ENCODE results near the gene DOCK9. TPM values are rescaled to one million over a fixed set of nuclear protein-coding genes. Genes with fewer than 3 reads are reported as not detected.

The DOCK9 gene
- total RNA-seq, 6 donors from 2014 or later, result 155 to 284 (median 170) TPM

GRCh38 chr13:99003851-99004471 lies 26.1 kb upstream of the DOCK9 start:
- Histone ChIP-seq H3K4me3 (no peak overlapping the region), H3K27me3 (no peaks in the 10 kb centered on the region), H3K36me3 (no peaks in the 10 kb centered on the region), H3K27ac (peak overlapping the region in 1 of 4 donors; percentile 25), H3K9me3 (no peaks in the 10 kb centered on the region), H3K4me1 (peaks cover 31 to 64% (median 47%) of the 10 kb centered on the region in 4 donors)
- TF ChIP-seq CTCF (IDR thresholded peaks at IDR 0.05), result no peak
- TF ChIP-seq POLR2A (IDR thresholded peaks at IDR 0.05), result no peak
- no peak for TF ChIP-seq EP300 (IDR thresholded peaks at IDR 0.05)
- no peak for TF ChIP-seq POLR2AphosphoS5 (IDR thresholded peaks at IDR 0.05)
- no peak for ATAC-seq (ENCODE audit: low FRiP score in 2 of 2)
- WGBS, 2 donors, result 64 to 70% methylated on average over 3 of the region's 3 CpGs
- DNase-seq, result no peak

- no peaks in the 10 kb centered on the region for H3K36me3 ChIP-seq
- H3K4me3 ChIP-seq, result no peak overlapping the region
- DNase-seq (no peak), ATAC-seq (ENCODE audit: low FRiP score in 2 of 2) (no peak)
- H3K4me1 ChIP-seq, result peaks cover 28 to 62% (median 42%) of the 10 kb centered on the region in 4 donors
- 71 to 89% methylated on average over 4 of the region's 4 CpGs for WGBS, 2 donors
- peak overlapping the region in 1 of 4 donors; percentile 25 for H3K27ac ChIP-seq
- no peak for TF ChIP-seq POLR2A (IDR thresholded peaks at IDR 0.05)
- no peak for TF ChIP-seq EP300 (IDR thresholded peaks at IDR 0.05)
- no peak for TF ChIP-seq POLR2AphosphoS5 (IDR thresholded peaks at IDR 0.05)
- TF ChIP-seq CTCF (IDR thresholded peaks at IDR 0.05), result no peak
- H3K9me3 ChIP-seq, result no peaks in the 10 kb centered on the region
- no peaks in the 10 kb centered on the region for H3K27me3 ChIP-seq
Measured at GRCh38 chr13:99003186-99003585, 25.3 kb upstream of the DOCK9 start.

- no peaks in the 10 kb centered on the region for H3K9me3 ChIP-seq
- no peak overlapping the region for H3K4me3 ChIP-seq
- H3K36me3 ChIP-seq, result no peaks in the 10 kb centered on the region
- peaks cover 26 to 58% (median 44%) of the 10 kb centered on the region in 4 donors for H3K4me1 ChIP-seq
- no peak for ATAC-seq (ENCODE audit: low FRiP score in 2 of 2)
- no peaks in the 10 kb centered on the region for H3K27me3 ChIP-seq
- DNase-seq, result no peak
- no peak for TF ChIP-seq POLR2AphosphoS5 (IDR thresholded peaks at IDR 0.05)
- no peak overlapping the region for H3K27ac ChIP-seq
- 76 to 78% methylated on average over 5 of the region's 5 CpGs for WGBS, 2 donors
Measured at GRCh38 chr13:99002172-99002710, 24.4 kb upstream of the DOCK9 start.

DNA sequence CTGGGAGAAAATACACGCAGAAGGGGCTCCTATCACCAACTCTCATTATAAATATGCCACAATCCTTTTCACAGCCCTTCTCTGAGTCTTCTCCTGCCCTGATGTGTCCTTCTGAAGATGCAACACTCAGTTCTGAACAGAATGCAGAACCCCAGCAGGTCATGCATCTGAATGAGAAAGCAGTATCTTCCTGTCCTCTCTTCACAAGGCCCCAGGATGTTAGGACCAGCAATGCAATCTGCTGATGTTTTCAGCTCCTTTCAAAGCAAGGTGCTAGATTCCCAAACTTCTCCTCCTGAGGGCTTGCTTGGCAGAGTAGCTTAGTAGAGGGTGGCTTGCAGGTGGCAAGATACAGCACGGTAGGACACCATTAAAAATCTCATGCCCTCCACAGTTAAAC lies 22.3 kb upstream of the DOCK9 start:
- Histone ChIP-seq H3K4me1 (peaks cover 20 to 52% (median 40%) of the 10 kb centered on the region in 4 donors), H3K36me3 (no peaks in the 10 kb centered on the region), H3K27ac (peak overlapping the region in 1 of 4 donors; percentile 5), H3K4me3 (no peak overlapping the region), H3K9me3 (no peaks in the 10 kb centered on the region), H3K27me3 (no peaks in the 10 kb centered on the region)
- no peak for TF ChIP-seq POLR2A (IDR thresholded peaks at IDR 0.05)
- TF ChIP-seq EP300 (IDR thresholded peaks at IDR 0.05), result no peak
- TF ChIP-seq CTCF (IDR thresholded peaks at IDR 0.05), result no peak
- TF ChIP-seq POLR2AphosphoS5 (IDR thresholded peaks at IDR 0.05), result no peak
- DNase-seq (no peak), ATAC-seq (ENCODE audit: low FRiP score in 2 of 2) (no peak)
- 89 to 91% methylated on average over 2 of the region's 2 CpGs for WGBS, 2 donors

- no peak for ATAC-seq (ENCODE audit: low FRiP score in 2 of 2)
- WGBS, 2 donors, result 32 to 51% methylated on average over 2 of the region's 2 CpGs
- Histone ChIP-seq H3K9me3 (no peaks in the 10 kb centered on the region), H3K27me3 (no peaks in the 10 kb centered on the region), H3K36me3 (no peaks in the 10 kb centered on the region), H3K27ac (no peak overlapping the region), H3K4me1 (peaks cover 19 to 52% (median 39%) of the 10 kb centered on the region in 4 donors), H3K4me3 (no peak overlapping the region)
- DNase-seq, result no peak
- TF ChIP-seq POLR2AphosphoS5 (IDR thresholded peaks at IDR 0.05) (no peak), CTCF (IDR thresholded peaks at IDR 0.05) (no peak), POLR2A (IDR thresholded peaks at IDR 0.05) (no peak), EP300 (IDR thresholded peaks at IDR 0.05) (no peak)
Measured at GRCh38 chr13:98999639-98999952, 21.7 kb upstream of the DOCK9 start.

All from upper lobe of left lung (tissue), 6 donors.